H1 (cell line): ENCODE measurements around the gene KCNAB2. TPM values are rescaled to one million over a fixed set of nuclear protein-coding genes. Genes with fewer than 3 reads are reported as not detected.
A peak's percentile ranks its signal among the peaks of the same experiment; 100 is the strongest.

ENCODE experiments used
- BACH1 ChIP-seq: IDR thresholded peaks from 2 replicates; pipeline ENCODE4 v1.6.1; 2012; ENCODE audit warnings: low read length, improper control_type of control experiment
- E2F6 ChIP-seq: IDR thresholded peaks from 2 replicates; pipeline ENCODE4 v1.6.1; 2012; ENCODE audit warnings: inconsistent platforms
- EZH2 ChIP-seq: fragments of 200-600 bp; sonication (generic); IDR thresholded peaks from 2 replicates; pipeline ENCODE4 v1.7.1; 2012; ENCODE audit warnings: low read depth, mild to moderate bottlenecking, moderate library complexity, low read length, inconsistent platforms; ENCODE audit not compliant: severe bottlenecking
- KDM1A ChIP-seq: fragments of 200-600, 300-600 bp; sonication (generic); IDR thresholded peaks from 2 replicates; pipeline ENCODE4 v1.7.1; 2016; ENCODE audit warnings: mild to moderate bottlenecking, low read length, borderline replicate concordance
- MAX ChIP-seq: IDR thresholded peaks from 2 replicates; pipeline ENCODE4 v1.6.1; 2012; ENCODE audit warnings: inconsistent platforms
- PHF8 ChIP-seq: fragments of 200-600 bp; sonication (generic); conservative IDR thresholded peaks from 2 replicates; pipeline ENCODE4 v1.7.1; 2012; ENCODE audit warnings: low read depth, mild to moderate bottlenecking, inconsistent platforms, low read length, moderate library complexity
- POLR2AphosphoS5 ChIP-seq: IDR thresholded peaks from 2 replicates; pipeline ENCODE4 v1.6.1; 2011; ENCODE audit warnings: low read depth, low read length
- POU5F1 ChIP-seq: IDR thresholded peaks from 2 replicates; pipeline ENCODE4 v1.6.1; 2011; ENCODE audit warnings: low read depth, mild to moderate bottlenecking, low read length, moderate library complexity
- RNF2 ChIP-seq: fragments of 200-900, 300-1000 bp; sonication (generic); IDR thresholded peaks from 2 replicates; pipeline ENCODE4 v1.7.1; 2016; ENCODE audit warnings: borderline replicate concordance, low read depth, mild to moderate bottlenecking, antibody characterized with exemption, low read length; ENCODE audit not compliant: poor library complexity, severe bottlenecking; ENCODE audit errors: missing control alignments
- SP2 ChIP-seq: IDR thresholded peaks from 2 replicates; pipeline ENCODE4 v1.6.1; 2012; ENCODE audit warnings: mild to moderate bottlenecking, low read length, inconsistent platforms
- TCF12 ChIP-seq: IDR thresholded peaks from 2 replicates; pipeline ENCODE4 v1.6.1; 2011; ENCODE audit warnings: low read depth, mild to moderate bottlenecking, low read length
- polyA plus RNA-seq, 7 experiments: library from polyadenylated mRNA; depleted of rRNA in 3 of 7; stranded (reverse) in 5 of 7; unstranded in 2 of 7; fragments of >200 nt in 5 of 7; fragments of 200-250 nt in 2 of 7; gene quantifications; 1 replicate in 5 of 7; 2 replicates in 1 of 7; 4 replicates in 1 of 7; pipeline versions ENCODE4 v1.2.1 to v1.2.3, GENCODE V29; 2011 to 2013; ENCODE audit warnings: missing spikeins in 2 of 7, mixed read lengths in 2 of 7
- total RNA-seq: library from RNA; stranded (reverse); fragmentation: NEBNext Ultra II Directional; extraction: Animal tissue kit (Norgen Biotek cat#: 25700); gene quantifications from 2 replicates; pipeline ENCODE4 v1.2.1, GENCODE V29; 2021

The KCNAB2 gene
- total and polyA plus RNA-seq, 2 of the 8 experiments (the other 6 are each of a cell fraction or from before 2014, with no cell fraction given), result 4.5 to 7.0 TPM

- TF ChIP-seq KDM1A (peak; percentile 45; the same call in 1 of the 2 replicates), POU5F1 (no peak), PHF8 (0 out of 2 replicates have a peak, but pooled peaks have one; percentile 14), SP2 (no peak), POLR2AphosphoS5 (peak; percentile 62; the same call in 1 of the 2 replicates), MAX (peak; percentile 98), RNF2 (no peak), EZH2 (no peak), E2F6 (peak; percentile 97), BACH1 (no peak), TCF12 (0 out of 2 replicates have a peak, but pooled peaks have one; percentile 28)
Observed at GRCh38 chr1:6148497-6149241, 103.0 kb downstream of the KCNAB2 start (continued).
